NOMO-1 treated with dmso at 0.1 percent for 144 hours (cell line): ENCODE data around the gene NNT.
"Not testable (repeated sequence)": the region's sequence is repeated elsewhere in the genome, so short reads cannot be mapped to it uniquely, and the experiment has no call there.

Experiments used
- DNase-seq: peaks from one replicate; lab custom pipeline; 2025; ENCODE audit not compliant: unreplicated experiment; lab: John Stamatoyannopoulos, UW

The NNT gene

GRCh38 chr5:43663916-43664315 is 60.9 kb downstream of the NNT start:
- DNase-seq = no peak

DNA sequence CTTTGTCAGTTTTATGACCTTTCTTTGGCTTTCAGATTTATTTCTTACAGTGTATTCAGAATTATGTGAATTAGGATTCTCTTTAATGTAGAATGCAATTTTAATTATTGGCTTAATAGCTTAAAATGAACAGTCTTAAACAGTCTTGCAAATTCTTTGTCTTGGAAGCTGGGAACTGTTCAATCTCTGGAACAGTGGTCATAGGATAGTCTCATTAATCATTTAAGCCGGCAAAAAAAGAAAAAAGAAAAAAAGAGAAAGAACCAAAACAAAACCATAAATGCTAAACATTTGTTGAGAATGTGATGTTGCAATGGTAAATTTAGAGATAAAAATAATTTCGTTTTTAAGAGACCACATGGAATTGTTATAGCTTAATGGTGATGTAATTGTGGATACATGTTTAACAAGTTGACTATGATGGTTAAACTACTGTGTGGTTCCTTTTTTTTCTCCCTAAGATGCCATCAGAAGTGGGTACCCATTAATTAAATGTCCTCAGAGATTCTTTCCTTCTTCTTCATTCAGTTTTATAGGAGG is 61.6 kb downstream of the NNT start:
- no peak for DNase-seq

- DNase-seq = not testable (repeated sequence)
Observed at GRCh38 chr5:43665749-43666148, 62.8 kb downstream of the NNT start.

DNA sequence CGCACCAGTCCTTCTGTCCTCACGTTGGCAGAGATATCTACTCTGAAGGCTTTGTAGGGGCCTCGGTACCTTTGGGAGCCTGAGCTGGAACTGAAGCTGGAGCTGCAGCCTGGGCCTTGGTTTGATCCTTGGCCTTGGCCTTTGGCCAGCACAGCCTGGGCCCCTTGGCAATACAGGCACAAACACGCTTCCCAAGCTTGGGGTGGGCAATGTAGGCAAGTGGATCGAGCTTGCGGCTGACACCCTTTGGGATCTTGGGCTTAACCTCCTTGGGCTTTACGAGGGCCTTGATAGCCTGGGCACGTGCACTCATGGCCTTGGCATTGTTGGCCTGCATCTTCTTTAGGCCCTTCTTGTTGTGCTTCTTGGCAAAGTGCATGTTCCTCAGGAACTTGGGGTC is 63.7 kb downstream of the NNT start:
- not testable (repeated sequence) for DNase-seq

- not testable (repeated sequence) for DNase-seq
Observed at GRCh38 chr5:43667379-43667778, 64.4 kb downstream of the NNT start.

GRCh38 chr5:43674536-43674935 is 71.6 kb downstream of the NNT start:
- DNase-seq = no peak

DNA sequence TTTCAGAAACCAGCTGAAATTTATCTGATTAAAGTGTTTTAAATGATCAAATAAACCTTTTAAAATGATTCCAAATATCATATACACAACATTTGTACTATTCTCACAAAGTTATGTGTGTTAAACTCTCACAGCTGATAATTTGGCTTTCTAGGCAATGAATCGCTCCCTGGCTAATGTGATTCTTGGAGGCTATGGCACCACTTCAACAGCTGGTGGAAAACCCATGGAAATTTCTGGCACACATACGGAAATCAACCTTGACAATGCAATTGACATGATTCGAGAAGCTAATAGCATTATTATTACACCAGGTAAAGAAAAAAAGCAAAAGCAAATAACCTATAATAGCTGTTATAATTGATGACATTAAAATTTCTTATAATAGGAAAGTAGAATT is 72.4 kb downstream of the NNT start:
- no peak for DNase-seq

DNA sequence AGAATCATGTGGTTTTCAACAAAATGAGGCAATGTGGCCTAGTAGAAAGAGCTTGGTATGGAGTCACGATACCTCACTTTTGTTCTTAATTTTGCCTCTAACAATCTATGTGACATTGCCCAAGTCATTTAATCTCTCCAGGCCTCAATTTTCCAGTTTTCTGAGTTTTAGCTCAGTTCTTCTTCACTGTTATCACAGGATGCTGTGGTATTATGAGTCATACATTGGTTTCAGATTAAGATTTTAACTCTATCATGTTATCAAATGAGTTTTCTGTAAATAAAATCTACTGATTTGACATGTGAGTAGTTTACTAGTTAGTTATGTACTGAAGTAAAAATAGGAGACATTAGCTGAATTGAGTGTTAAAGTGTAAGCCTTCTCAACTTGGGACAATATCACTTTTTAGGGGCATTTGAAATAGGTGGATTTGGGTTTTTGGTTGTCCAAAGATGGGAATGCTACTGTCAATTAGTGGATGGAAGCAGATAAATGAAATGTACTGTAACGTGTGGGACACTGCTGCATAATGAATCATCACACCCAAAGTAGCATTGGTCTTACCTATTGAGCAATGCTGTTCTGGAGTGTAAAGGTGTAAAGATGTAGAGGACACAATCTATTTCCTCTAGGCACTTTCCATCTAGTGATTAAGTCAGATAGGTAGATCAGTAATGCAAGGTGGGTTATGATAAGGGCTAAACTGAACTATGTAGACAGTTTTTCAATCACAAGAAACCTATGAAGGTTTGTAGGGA is 73.3 kb downstream of the NNT start:
- DNase-seq = no peak

DNA sequence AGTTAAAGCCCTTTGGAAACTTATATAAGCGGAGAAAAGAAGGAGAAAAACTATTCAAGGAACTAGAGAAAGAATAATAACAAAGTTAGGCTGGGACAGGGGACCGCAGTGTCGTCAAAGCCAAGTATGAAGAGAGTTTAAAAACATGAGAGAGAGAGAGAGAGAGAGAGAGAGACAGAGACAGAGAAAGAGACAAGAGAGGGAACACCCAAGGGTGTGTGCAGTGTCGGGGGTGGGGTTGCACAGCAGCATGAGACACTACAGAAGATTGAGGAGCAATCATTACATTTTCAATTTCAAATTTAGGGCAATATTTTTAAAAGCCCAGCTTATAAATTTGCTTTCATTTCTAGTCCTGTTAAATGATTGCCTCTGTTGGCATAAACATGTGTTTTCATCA is 74.3 kb downstream of the NNT start:
- no peak for DNase-seq

DNA sequence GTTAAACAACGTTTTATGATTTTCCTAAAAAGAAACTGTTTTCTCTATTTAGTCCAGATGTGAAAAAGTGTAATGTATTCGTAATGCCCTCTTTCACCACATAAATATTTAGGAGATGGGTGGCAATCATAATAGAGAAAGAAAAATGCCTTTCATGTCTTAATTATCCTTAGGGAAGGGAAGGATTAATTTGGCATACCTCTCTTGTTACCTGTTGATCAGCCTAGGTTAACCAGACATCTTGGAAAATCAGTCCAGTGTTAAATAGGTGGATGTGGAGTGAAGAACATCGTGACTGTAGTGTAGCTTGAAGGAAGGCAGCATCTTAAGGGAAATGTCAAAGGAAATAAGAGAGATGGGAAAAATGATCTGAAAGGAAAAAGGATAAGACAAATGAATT is 76.2 kb downstream of the NNT start:
- no peak for DNase-seq

DNA sequence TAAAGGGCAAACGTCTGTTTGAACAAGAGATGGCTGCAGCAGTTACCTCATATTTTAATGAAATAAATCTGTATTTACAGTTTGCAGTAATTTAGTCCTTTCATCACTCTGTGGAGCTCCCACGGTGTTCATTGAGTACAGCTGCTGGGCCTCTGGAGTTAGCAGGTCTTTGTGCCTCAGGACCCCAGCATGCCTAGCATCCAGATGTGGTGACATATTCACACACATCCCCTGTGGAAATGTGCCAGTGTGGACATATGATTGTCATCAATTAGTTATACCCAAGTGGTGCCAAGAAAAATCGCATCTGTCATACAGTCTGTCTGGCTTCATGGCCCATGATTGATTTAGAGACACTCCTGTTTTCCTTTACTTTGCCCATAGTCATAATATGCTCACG is 77.3 kb downstream of the NNT start:
- no peak for DNase-seq

- no peak for DNase-seq
Observed at GRCh38 chr5:43683884-43684471, 81.0 kb downstream of the NNT start.

GRCh38 chr5:43685252-43685950 is 82.4 kb downstream of the NNT start:
- DNase-seq = no peak

DNA sequence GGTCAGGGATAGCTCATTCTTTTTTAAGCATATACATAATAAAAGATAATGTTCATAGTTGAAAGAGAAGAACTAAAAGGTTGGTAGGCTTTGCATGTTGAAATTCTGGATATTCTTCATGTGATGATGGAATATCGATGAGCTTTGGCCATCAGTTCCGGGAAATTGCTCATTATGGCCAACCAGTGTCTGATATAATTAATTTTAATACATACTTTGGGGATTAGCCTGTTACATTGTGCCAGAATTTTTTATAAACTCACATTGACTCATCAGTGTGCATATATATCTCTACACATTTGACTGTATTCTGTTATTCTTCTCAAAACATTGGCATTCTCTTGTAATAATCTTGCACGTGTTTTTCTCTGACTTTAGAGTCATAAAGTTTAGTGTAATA is 84.3 kb downstream of the NNT start:
- no peak for DNase-seq

- no peak for DNase-seq
Observed at GRCh38 chr5:43691275-43691674, 88.3 kb downstream of the NNT start.

DNA sequence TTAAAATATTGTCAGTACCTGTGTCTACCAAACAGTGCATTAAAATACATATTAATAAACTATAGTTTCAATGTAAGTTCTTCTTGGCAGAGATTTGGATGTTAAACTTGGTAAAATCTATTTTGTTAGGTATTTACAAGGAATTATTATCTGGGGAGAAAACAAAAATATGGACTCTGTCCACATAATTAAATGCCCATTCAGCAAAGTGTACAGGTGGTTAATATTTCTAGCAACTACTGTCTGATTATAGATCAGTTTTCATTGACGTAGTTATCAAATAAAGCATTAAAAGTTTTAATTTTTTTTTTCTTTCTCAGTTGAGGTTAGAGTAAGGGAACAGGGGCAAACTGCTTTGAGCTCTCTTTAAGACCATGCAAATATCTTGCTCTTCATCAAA is 88.9 kb downstream of the NNT start:
- no peak for DNase-seq

GRCh38 chr5:43693411-43693810 is 90.4 kb downstream of the NNT start:
- no peak for DNase-seq

GRCh38 chr5:43694027-43694426 is 91.0 kb downstream of the NNT start:
- DNase-seq = no peak

GRCh38 chr5:43696444-43696843 is 93.5 kb downstream of the NNT start:
- not testable (repeated sequence) for DNase-seq

DNA sequence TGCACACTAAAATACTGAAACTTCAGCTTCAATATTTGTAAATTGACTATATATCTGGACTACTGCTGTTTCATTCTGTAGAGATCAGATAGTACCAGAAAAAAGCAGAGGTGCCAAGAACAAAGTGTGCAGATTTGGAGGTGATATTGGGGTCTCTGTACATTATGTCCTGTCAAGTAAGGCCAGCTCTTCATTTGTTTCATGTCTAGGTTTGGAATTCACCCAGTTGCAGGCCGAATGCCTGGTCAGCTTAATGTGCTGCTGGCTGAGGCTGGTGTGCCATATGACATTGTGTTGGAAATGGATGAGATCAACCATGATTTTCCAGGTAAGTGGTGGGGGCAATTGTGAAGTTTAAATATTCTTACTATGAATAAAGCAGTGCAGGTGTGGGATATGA is 96.9 kb downstream of the NNT start:
- no peak for DNase-seq

DNA sequence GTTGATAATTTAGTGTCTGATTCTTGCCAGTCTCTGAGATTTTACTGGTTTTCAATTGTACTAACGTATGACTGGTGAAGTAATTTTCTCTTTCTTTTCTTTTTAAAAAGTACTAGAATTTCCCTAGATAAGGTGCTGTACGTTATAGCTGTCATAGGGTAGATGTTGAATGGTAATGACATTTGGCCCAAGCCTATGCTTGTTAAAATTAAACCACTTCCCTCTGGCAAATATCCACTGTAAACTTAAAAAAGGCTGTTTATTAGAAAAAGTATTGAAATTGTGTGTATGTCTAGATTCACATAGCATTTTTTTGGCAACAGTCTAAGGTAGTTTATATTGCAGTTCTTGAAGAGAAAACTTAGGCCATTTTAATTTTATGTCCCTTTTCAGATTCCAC is 97.6 kb downstream of the NNT start:
- DNase-seq = no peak

GRCh38 chr5:43701227-43701626 is 98.2 kb downstream of the NNT start:
- DNase-seq = no peak
